Right lung (tissue), 10 donors: ENCODE measurements around the gene RAB10. TPM values are rescaled to one million over a fixed set of nuclear protein-coding genes. Genes with fewer than 3 reads are reported as not detected.
"Not testable (repeated sequence)": the region's sequence is repeated elsewhere in the genome, so short reads cannot be mapped to it uniquely, and the experiment has no call there.

Experiments
- DNase-seq, 2 donors: peaks; one replicate each; pipeline ENCODE4 v3.0.0-alpha.2; 2013
- long read RNA-seq, 8 donors: transcript quantifications; one replicate each; lab custom pipeline, GENCODE V29; 2026
- polyA plus RNA-seq, 5 donors: library from polyadenylated mRNA; unstranded; fragments of 120-200 nt; gene quantifications; one replicate each; pipeline versions ENCODE4 v1.2.1 to v1.2.3, GENCODE V29; 2013; ENCODE audit warnings: inconsistent platforms in 1 of 5, low replicate concordance in 1 of 5; ENCODE audit not compliant: insufficient read length in 5 of 5, insufficient read depth in 1 of 5

RAB10 gene
- 100 to 1,000 TPM in 4 of 5 donors, 10 to 100 TPM in 1; 88.4 to 146 (median 122) TPM for polyA plus RNA-seq
- long read RNA-seq, donor 1, transcript RAB10-201 (6 exons, 3,535 nt): major isoform, 57 of 88 reads
- long read RNA-seq, donor 1, partial matches to known transcripts: 30 of 88 reads
- long read RNA-seq, donor 1, other reads (novel, unspliced or antisense): 0 of 88 reads
- long read RNA-seq, donor 2, transcript RAB10-201 (6 exons, 3,535 nt): major isoform, 28 of 34 reads
- long read RNA-seq, donor 2, partial matches to known transcripts: 6 of 34 reads
- long read RNA-seq, donor 2, other reads (novel, unspliced or antisense): 0 of 34 reads
- long read RNA-seq, donor 3, transcript RAB10-201 (6 exons, 3,535 nt): major isoform, 34 of 56 reads
- long read RNA-seq, donor 3, partial matches to known transcripts: 22 of 56 reads
- long read RNA-seq, donor 3, other reads (novel, unspliced or antisense): 0 of 56 reads
- long read RNA-seq, donor 4, transcript RAB10-201 (6 exons, 3,535 nt): major isoform, 15 of 65 reads
- long read RNA-seq, donor 4, partial matches to known transcripts: 50 of 65 reads
- long read RNA-seq, donor 4, other reads (novel, unspliced or antisense): 0 of 65 reads
- long read RNA-seq, donor 5, transcript RAB10-201 (6 exons, 3,535 nt): major isoform, 44 of 79 reads
- long read RNA-seq, donor 5, partial matches to known transcripts: 35 of 79 reads
- long read RNA-seq, donor 5, other reads (novel, unspliced or antisense): 0 of 79 reads
- long read RNA-seq, donor 6, transcript RAB10-201 (6 exons, 3,535 nt): major isoform, 40 of 71 reads
- long read RNA-seq, donor 6, partial matches to known transcripts: 31 of 71 reads
- long read RNA-seq, donor 6, other reads (novel, unspliced or antisense): 0 of 71 reads
- long read RNA-seq, donor 7, transcript RAB10-201 (6 exons, 3,535 nt): major isoform, 42 of 72 reads
- long read RNA-seq, donor 7, partial matches to known transcripts: 30 of 72 reads
- long read RNA-seq, donor 7, other reads (novel, unspliced or antisense): 0 of 72 reads
- long read RNA-seq, donor 8, transcript RAB10-201 (6 exons, 3,535 nt): major isoform, 16 of 16 reads
- long read RNA-seq, donor 8, partial matches to known transcripts: 0 of 16 reads
- long read RNA-seq, donor 8, other reads (novel, unspliced or antisense): 0 of 16 reads

- peak; percentile 99 to 100 for DNase-seq
Measured at GRCh38 chr2:26033818-26034636, at the start of gene RAB10. Gene RAB10 (plus strand): TSS chr2:26034084. CDS start chr2:26034609, 525 bp downstream.

GRCh38 chr2:25988134-25988533 is 45.8 kb upstream of the RAB10 start:
- DNase-seq: no peak

- DNase-seq: no peak
Measured at GRCh38 chr2:25989154-25989553, 44.7 kb upstream of the RAB10 start.

- no peak for DNase-seq
Measured at GRCh38 chr2:25991965-25992364, 41.9 kb upstream of the RAB10 start.

GRCh38 chr2:25992556-25992955 is 41.3 kb upstream of the RAB10 start:
- no peak for DNase-seq

- no peak for DNase-seq
Measured at GRCh38 chr2:25993049-25993448, 40.8 kb upstream of the RAB10 start.

GRCh38 chr2:25994509-25994908 is 39.4 kb upstream of the RAB10 start:
- no peak for DNase-seq

- no peak for DNase-seq
Measured at GRCh38 chr2:25996844-25997243, 37.0 kb upstream of the RAB10 start.

GRCh38 chr2:25998816-25999383 is 35.0 kb upstream of the RAB10 start:
- DNase-seq: not testable (repeated sequence)

GRCh38 chr2:25999406-25999805 is 34.5 kb upstream of the RAB10 start:
- not testable (repeated sequence) for DNase-seq

GRCh38 chr2:26000561-26001082 is 33.3 kb upstream of the RAB10 start:
- DNase-seq: no peak

- DNase-seq: peak; percentile 70 to 74
Measured at GRCh38 chr2:26001743-26002351, 32.0 kb upstream of the RAB10 start.

GRCh38 chr2:26002632-26003310 is 31.1 kb upstream of the RAB10 start:
- no peak for DNase-seq

- no peak for DNase-seq
Measured at GRCh38 chr2:26008095-26008494, 25.8 kb upstream of the RAB10 start.

- no peak for DNase-seq
Measured at GRCh38 chr2:26008851-26009566, 24.9 kb upstream of the RAB10 start.

GRCh38 chr2:26009567-26009963 is 24.3 kb upstream of the RAB10 start:
- no peak for DNase-seq

GRCh38 chr2:26010943-26011342 is 22.9 kb upstream of the RAB10 start:
- no peak for DNase-seq

- DNase-seq: no peak
Measured at GRCh38 chr2:26011609-26011989, 22.3 kb upstream of the RAB10 start.
